IMR-90 (cell line): ENCODE measurements around the gene COX10.

Experiments
- CEBPB ChIP-seq: IDR thresholded peaks from 2 replicates; pipeline ENCODE4 v1.6.1; 2012; ENCODE audit warnings: low read depth, low read length, improper control_type of control experiment
- CTCF ChIP-seq: conservative IDR thresholded peaks from 2 replicates; pipeline ENCODE4 v1.5.1; 2012; ENCODE audit warnings: mild to moderate bottlenecking, low read depth, low read length, improper control_type of control experiment
- MAFK ChIP-seq: IDR thresholded peaks from 2 replicates; pipeline ENCODE4 v1.6.1; 2012; ENCODE audit warnings: low read depth, low read length, improper control_type of control experiment
- POLR2A ChIP-seq: IDR thresholded peaks from 2 replicates; pipeline ENCODE4 v1.6.1; 2012; ENCODE audit warnings: mild to moderate bottlenecking, low read depth, low read length

- TF ChIP-seq CTCF: no peak
- no peak for TF ChIP-seq POLR2A
- no peak for TF ChIP-seq CEBPB
- TF ChIP-seq MAFK: no peak
Measured at GRCh38 chr17:14143688-14144087, 74.4 kb downstream of the COX10 start.
